Left ventricle myocardium inferior (tissue), 1 donor: Measurements from ENCODE around the gene PTH1R. TPM values are rescaled to one million over a fixed set of nuclear protein-coding genes. Genes with fewer than 3 reads are reported as not detected.

Experiments used
- DNase-seq: peaks from one replicate; pipeline ENCODE4 v3.0.0-alpha.2; 2020
- H3K27ac ChIP-seq: fragments of 200-600 bp; replicated peaks from 2 replicates; pipeline ENCODE4 v1.8.0; 2021
- H3K27me3 ChIP-seq: fragments of 200-600 bp; 2 replicates; pipeline ENCODE4 v1.8.0; 2021; ENCODE audit warnings: low read depth
- H3K36me3 ChIP-seq: fragments of 200-600 bp; 2 replicates; pipeline ENCODE4 v1.8.0; 2021
- H3K4me1 ChIP-seq: fragments of 200-600 bp; 2 replicates; pipeline ENCODE4 v1.8.0; 2021
- H3K4me3 ChIP-seq: fragments of 200-600 bp; 2 replicates; pipeline ENCODE4 v1.8.0; 2021; ENCODE audit warnings: mild to moderate bottlenecking, moderate library complexity
- H3K9me3 ChIP-seq: fragments of 200-600 bp; replicated peaks from 2 replicates; pipeline ENCODE4 v1.8.0; 2021
- CTCF ChIP-seq: fragments of 200-600 bp; IDR thresholded peaks from 2 replicates; pipeline ENCODE4 v1.8.0; 2021; ENCODE audit warnings: antibody characterized with exemption, mild to moderate bottlenecking, borderline replicate concordance
- intact Hi-C: fragments of 100-400 bp; cut with micrococcal nuclease; formaldehyde crosslinking; loops from one replicate; pipeline ENCODE4 v1.11.0; 2022
- total RNA-seq: library from RNA; stranded (reverse); fragmentation: NEBNext Ultra II Directional; extraction: Animal tissue kit (Norgen Biotek cat#: 25700); gene quantifications from one replicate; pipeline ENCODE4 v1.2.1, GENCODE V29; 2021
- donor health status: DM: no; HTN: yes; CAD: no; lungs with severe emphysema.

PTH1R gene
- total RNA-seq, 1 donor from 2014 or later: 6.4 TPM

GRCh38 chr3:46901591-46902187, 24.2 kb downstream of the PTH1R start:
- Histone ChIP-seq H3K4me3 (no peak overlapping the region), H3K27me3 (peaks cover 19% of the 10 kb centered on the region), H3K9me3 (no peaks in the 10 kb centered on the region), H3K4me1 (peaks cover 21% of the 10 kb centered on the region), H3K36me3 (no peaks in the 10 kb centered on the region), H3K27ac (no peak overlapping the region)
- intact Hi-C loops: no loop called here
- TF ChIP-seq CTCF: no peak
- no peak for DNase-seq

- DNase-seq: no peak
- TF ChIP-seq CTCF: no peak
- Histone ChIP-seq H3K27ac (no peak overlapping the region), H3K4me1 (peaks cover 21% of the 10 kb centered on the region), H3K27me3 (peaks cover 19% of the 10 kb centered on the region), H3K9me3 (no peaks in the 10 kb centered on the region), H3K36me3 (no peaks in the 10 kb centered on the region), H3K4me3 (no peak overlapping the region)
- intact Hi-C loops: no loop called here
Observed at GRCh38 chr3:46902188-46902631, 24.7 kb downstream of the PTH1R start.

- peaks cover 24% of the 10 kb centered on the region for H3K4me1 ChIP-seq
- no peaks in the 10 kb centered on the region for H3K9me3 ChIP-seq
- TF ChIP-seq CTCF: no peak
- intact Hi-C loops: no loop called here
- H3K27me3 ChIP-seq: peaks cover 9% of the 10 kb centered on the region
- no peak overlapping the region for H3K4me3 ChIP-seq
- no peak overlapping the region for H3K27ac ChIP-seq
- no peaks in the 10 kb centered on the region for H3K36me3 ChIP-seq
- DNase-seq: no peak
Observed at GRCh38 chr3:46903341-46904302, 26.1 kb downstream of the PTH1R start.

GRCh38 chr3:46904303-46905212, 27.0 kb downstream of the PTH1R start:
- TF ChIP-seq CTCF: no peak
- Histone ChIP-seq H3K4me3 (no peak overlapping the region), H3K36me3 (no peaks in the 10 kb centered on the region), H3K27ac (no peak overlapping the region), H3K4me1 (peaks cover 24% of the 10 kb centered on the region), H3K9me3 (no peaks in the 10 kb centered on the region), H3K27me3 (no peaks in the 10 kb centered on the region)
- intact Hi-C loops: loop anchor here (5.0 kb wide), 1 partner anchor 197 kb away; no protein-coding TSS in a partner anchor
- DNase-seq: no peak

GRCh38 chr3:46905213-46905560, 27.7 kb downstream of the PTH1R start:
- TF ChIP-seq CTCF: no peak
- Histone ChIP-seq H3K4me1 (peaks cover 22% of the 10 kb centered on the region), H3K36me3 (no peaks in the 10 kb centered on the region), H3K9me3 (no peaks in the 10 kb centered on the region), H3K27me3 (no peaks in the 10 kb centered on the region), H3K4me3 (no peak overlapping the region), H3K27ac (no peak overlapping the region)
- DNase-seq: no peak
- intact Hi-C loops: loop anchor here (5.0 kb wide), 1 partner anchor 198 kb away; no protein-coding TSS in a partner anchor
